GM23338 (cell line): ENCODE results near the gene RPLP1. TPM values are rescaled to one million over a fixed set of nuclear protein-coding genes. Genes with fewer than 3 reads are reported as not detected.

ENCODE experiments used
- ATAC-seq: fragments of 200-7000 bp; cut with Tn5 transposase; 3 replicates; pipeline ENCODE4 v1.9.1; 2020
- DNase-seq: peaks from one replicate; pipeline ENCODE4 v3.0.0-alpha.2; 2015; ENCODE audit warnings: low spot score
- H2AFZ ChIP-seq: fragments of 200-600 bp; sonication (generic); 2 replicates; pipeline ENCODE4 v1.8.0; 2016; ENCODE audit warnings: antibody characterized with exemption, mild to moderate bottlenecking, moderate library complexity
- H3F3A ChIP-seq: fragments of 200-600 bp; sonication (generic); replicated peaks from 2 replicates; pipeline ENCODE4 v1.8.0; 2017; ENCODE audit warnings: antibody characterized with exemption, mixed run types, low read depth
- H3K27ac ChIP-seq: fragments of 200-600 bp; sonication (generic); 2 replicates; pipeline ENCODE4 v1.6.1; 2016; ENCODE audit warnings: low read depth
- H3K27me3 ChIP-seq: fragments of 200-600 bp; sonication (generic); 2 replicates; pipeline ENCODE4 v1.8.0; 2016; ENCODE audit warnings: mild to moderate bottlenecking, mixed run types, moderate library complexity; ENCODE audit not compliant: insufficient read depth
- H3K36me3 ChIP-seq: fragments of 200-600 bp; sonication (generic); 2 replicates; pipeline ENCODE4 v1.8.0; 2016; ENCODE audit warnings: mild to moderate bottlenecking; ENCODE audit not compliant: insufficient read depth
- H3K4me1 ChIP-seq: fragments of 200-600 bp; sonication (generic); 2 replicates; pipeline ENCODE4 v1.8.0; 2016; ENCODE audit warnings: mild to moderate bottlenecking, moderate library complexity; ENCODE audit not compliant: insufficient read depth
- H3K4me2 ChIP-seq: fragments of 200-600 bp; sonication (generic); 2 replicates; pipeline ENCODE4 v1.7.1; 2017; ENCODE audit warnings: mixed run types
- H3K4me3 ChIP-seq: fragments of 200-600 bp; sonication (generic); 2 replicates; pipeline ENCODE4 v1.6.1; 2016; ENCODE audit warnings: mixed run types
- H3K79me2 ChIP-seq: fragments of 200-600 bp; sonication (generic); replicated peaks from 2 replicates; pipeline ENCODE4 v1.8.0; 2017; ENCODE audit warnings: mild to moderate bottlenecking; ENCODE audit not compliant: insufficient read depth
- H3K9me2 ChIP-seq: fragments of 200-600 bp; sonication (generic); 2 replicates; pipeline ENCODE4 v1.8.0; 2017; ENCODE audit not compliant: insufficient read depth
- H4K20me1 ChIP-seq: fragments of 200-600 bp; sonication (generic); replicated peaks from 2 replicates; pipeline ENCODE4 v1.8.0; 2017; ENCODE audit warnings: mild to moderate bottlenecking; ENCODE audit not compliant: insufficient read depth
- H3K27ac Mint-ChIP-seq: 2 replicates; pipeline ENCODE4 v1.8.0; 2020; ENCODE audit warnings: inconsistent platforms, mild to moderate bottlenecking, moderate library complexity, mixed read lengths
- H3K27me3 Mint-ChIP-seq: 3 replicates; pipeline ENCODE4 v1.8.0; 2022; ENCODE audit warnings: low read depth, mild to moderate bottlenecking, moderate library complexity, mixed read lengths, inconsistent platforms; ENCODE audit not compliant: insufficient read depth, poor library complexity
- H3K36me3 Mint-ChIP-seq: 3 replicates; pipeline ENCODE4 v1.8.0; 2021; ENCODE audit warnings: low read depth, mild to moderate bottlenecking, inconsistent platforms, moderate library complexity, mixed read lengths
- H3K4me1 Mint-ChIP-seq: 3 replicates; pipeline ENCODE4 v1.8.0; 2020; ENCODE audit warnings: mild to moderate bottlenecking, inconsistent platforms, mixed read lengths
- H3K4me3 Mint-ChIP-seq: 3 replicates; pipeline ENCODE4 v1.8.0; 2021; ENCODE audit warnings: moderate library complexity, mild to moderate bottlenecking, inconsistent platforms, mixed read lengths
- H3K9me3 Mint-ChIP-seq: 3 replicates; pipeline ENCODE4 v1.8.0; 2020; ENCODE audit warnings: moderate library complexity, mild to moderate bottlenecking, inconsistent platforms, mixed read lengths
- CREB1 ChIP-seq: fragments of 250-450 bp; sonication (Bioruptor Pico); IDR thresholded peaks from 2 replicates; pipeline ENCODE4 v1.5.0; 2020; ENCODE audit warnings: low read depth, mild to moderate bottlenecking, moderate library complexity
- CTCF ChIP-seq, 2 experiments: fragments of 200-600 bp in 1 of 2; sonication (generic) in 1 of 2; conservative IDR thresholded peaks; 2 replicates each; pipeline versions ENCODE4 v1.5.1 to v1.6.1; 2016 to 2017; ENCODE audit warnings: antibody characterized with exemption in 2 of 2, low read depth in 2 of 2, mild to moderate bottlenecking in 2 of 2, moderate library complexity in 1 of 2
- EZH2phosphoT487 ChIP-seq: fragments of 200-600 bp; sonication (generic); IDR thresholded peaks from one replicate; pipeline ENCODE4 v1.8.1; 2018; ENCODE audit warnings: antibody characterized with exemption; ENCODE audit not compliant: unreplicated experiment
- JUNB ChIP-seq: IDR thresholded peaks from one replicate; pipeline ENCODE4 v1.6.1; 2016; ENCODE audit warnings: antibody characterized with exemption; ENCODE audit not compliant: unreplicated experiment
- ZNF462 ChIP-seq: fragments of 250-450 bp; sonication (Bioruptor Pico); IDR thresholded peaks from 2 replicates; pipeline ENCODE4 v1.5.0; 2020; ENCODE audit warnings: mild to moderate bottlenecking, moderate library complexity
- polyA plus RNA-seq: library from polyadenylated mRNA; unstranded; fragments of >200 nt; fragmentation: Nextera tagmentation; extraction: Ambion mirVana; gene quantifications from 2 replicates; pipeline ENCODE4 v1.2.1, GENCODE V29; 2016
- total RNA-seq: library from RNA; depleted of rRNA; stranded (reverse); fragments of >200 nt; shearing (Covaris generic); gene quantifications from 2 replicates; pipeline ENCODE4 v1.2.3, GENCODE V29; 2014

The RPLP1 gene
- total and polyA plus RNA-seq, 2 experiments from 2014 or later: 283 to 3,258 TPM

DNA sequence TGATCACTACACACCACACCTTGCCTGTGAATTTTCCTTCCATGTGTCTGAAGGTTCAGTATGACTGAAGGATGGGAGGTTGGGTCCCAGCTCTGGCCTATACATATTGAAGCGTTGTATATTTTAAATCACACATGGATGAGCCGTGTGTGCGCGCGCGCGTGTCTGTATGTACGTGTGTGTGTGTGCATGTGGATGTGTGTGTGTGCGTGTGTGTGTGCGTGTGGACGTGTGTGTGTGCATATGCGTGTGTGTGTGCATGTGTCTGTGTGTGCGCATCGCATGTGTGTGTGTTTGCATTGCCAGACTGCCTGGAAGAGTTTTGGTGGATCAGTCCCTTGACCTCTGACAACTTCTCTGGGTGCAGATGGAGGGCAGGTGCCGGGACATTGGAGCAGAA is 45.7 kb downstream of the RPLP1 start:
- H3K4me3 Mint-ChIP-seq: no peak overlapping the region
- no peak overlapping the region for H3K27ac Mint-ChIP-seq
- H3K9me3 Mint-ChIP-seq: no peaks in the 10 kb centered on the region
- DNase-seq: no peak
- Histone ChIP-seq H3K79me2 (no peaks in the 10 kb centered on the region), H4K20me1 (no peaks in the 10 kb centered on the region), H3K36me3 (no peaks in the 10 kb centered on the region), H2AFZ (no peak overlapping the region), H3K27me3 (no peaks in the 10 kb centered on the region), H3K4me2 (no peak overlapping the region), H3K4me3 (no peak overlapping the region), H3K9me2 (no peaks in the 10 kb centered on the region), H3K4me1 (no peaks in the 10 kb centered on the region), H3K27ac (no peak overlapping the region), H3F3A (no peaks in the 10 kb centered on the region)
- peaks cover 5% of the 10 kb centered on the region for H3K27me3 Mint-ChIP-seq
- H3K36me3 Mint-ChIP-seq: no peaks in the 10 kb centered on the region
- no peak for ATAC-seq
- TF ChIP-seq CREB1 (CRISPR knock-in tag) (no peak), ZNF462 (CRISPR knock-in tag) (no peak), CTCF (conservative IDR thresholded peaks at IDR 0.05; ENCODE audit: low read depth in 2 of 2) (no peak), JUNB (no peak)
- peaks cover 11% of the 10 kb centered on the region for H3K4me1 Mint-ChIP-seq

DNA sequence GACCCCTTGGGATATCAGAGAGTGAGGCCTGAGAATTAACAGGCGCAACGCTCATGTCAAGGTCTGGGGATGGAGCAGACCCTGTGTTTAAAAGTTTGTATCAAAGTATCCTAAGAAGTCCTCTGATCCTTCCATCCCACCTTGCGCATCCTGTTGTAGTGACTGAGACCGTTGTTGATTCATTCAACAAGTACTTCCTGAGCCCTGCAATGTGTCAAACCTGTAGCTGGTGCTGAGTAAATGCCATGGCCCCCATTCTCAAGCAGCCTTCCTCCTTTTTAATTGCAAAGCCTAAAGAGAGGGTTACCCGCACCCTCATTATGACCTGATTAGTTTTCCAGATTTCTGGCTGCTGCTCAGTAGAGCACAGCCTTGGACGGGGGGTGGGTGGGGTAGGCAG is 46.4 kb downstream of the RPLP1 start:
- Mint-ChIP-seq H3K4me3 (no peak overlapping the region), H3K36me3 (no peaks in the 10 kb centered on the region), H3K4me1 (peaks cover 11% of the 10 kb centered on the region), H3K27ac (no peak overlapping the region), H3K9me3 (no peaks in the 10 kb centered on the region), H3K27me3 (peaks cover 5% of the 10 kb centered on the region)
- no peaks in the 10 kb centered on the region for H3K79me2 ChIP-seq
- H4K20me1 ChIP-seq: no peaks in the 10 kb centered on the region
- no peak overlapping the region for H2AFZ ChIP-seq
- H3K4me1 ChIP-seq: no peaks in the 10 kb centered on the region
- no peak overlapping the region for H3K4me2 ChIP-seq
- no peaks in the 10 kb centered on the region for H3K36me3 ChIP-seq
- no peaks in the 10 kb centered on the region for H3F3A ChIP-seq
- no peak for DNase-seq
- H3K9me2 ChIP-seq: no peaks in the 10 kb centered on the region
- ATAC-seq: no peak
- H3K27ac ChIP-seq: no peak overlapping the region
- no peaks in the 10 kb centered on the region for H3K27me3 ChIP-seq
- H3K4me3 ChIP-seq: no peak overlapping the region
- TF ChIP-seq EZH2phosphoT487 (no peak), ZNF462 (CRISPR knock-in tag) (no peak)
